Vagina (tissue), 2 donors: ENCODE results near the gene NRAP. TPM values are rescaled to one million over a fixed set of nuclear protein-coding genes. Genes with fewer than 3 reads are reported as not detected.

Source experiments
- DNase-seq, 2 donors: peaks; one replicate each; pipeline ENCODE4 v3.0.0-alpha.2; 2017; ENCODE audit errors: extremely low spot score in 2 of 2
- H3K27ac ChIP-seq: fragments of 200-600 bp; sonication (generic); one replicate; pipeline ENCODE4 v1.5.1; 2019
- H3K27me3 ChIP-seq: fragments of 200-600 bp; sonication (generic); one replicate; pipeline ENCODE4 v1.5.1; 2019
- H3K36me3 ChIP-seq, 2 donors: fragments of 200-600 bp; sonication (generic); one replicate each; pipeline ENCODE4 v1.5.1; 2017 to 2019
- H3K4me1 ChIP-seq: fragments of 200-600 bp; sonication (generic); one replicate; pipeline ENCODE4 v1.5.1; 2019
- H3K4me3 ChIP-seq, 2 donors: fragments of 200-600 bp; sonication (generic); 1 replicate in 1 of 2; 2 replicates in 1 of 2; pipeline ENCODE4 v1.5.1; 2016 to 2019
- H3K9me3 ChIP-seq: fragments of 200-600 bp; sonication (generic); one replicate; pipeline ENCODE4 v1.5.1; 2019
- CTCF ChIP-seq, 3 experiments: fragments of 450-650 bp in 2 of 3; fragments of 200-600 bp in 1 of 3; sonication (generic) in 1 of 3; IDR thresholded peaks; one replicate each; pipeline ENCODE4 v1.5.1; 2017 to 2019; ENCODE audit warnings: antibody characterized with exemption in 3 of 3, mild to moderate bottlenecking in 2 of 3, moderate library complexity in 2 of 3
- POLR2A ChIP-seq, 2 donors: fragments of 450-650 bp; IDR thresholded peaks; one replicate each; pipeline ENCODE4 v1.6.1; 2017; ENCODE audit warnings: antibody characterized with exemption in 2 of 2, mild to moderate bottlenecking in 2 of 2, moderate library complexity in 2 of 2
- POLR2AphosphoS5 ChIP-seq, 2 donors: sonication (generic); formaldehyde crosslinking; IDR thresholded peaks; one replicate each; pipeline ENCODE4 v1.9.0; 2017; ENCODE audit warnings: antibody characterized with exemption in 2 of 2, mild to moderate bottlenecking in 2 of 2, low read depth in 1 of 2; ENCODE audit not compliant: insufficient read depth in 1 of 2
- intact Hi-C: fragments of 100-400 bp; cut with DNase I; formaldehyde crosslinking; loops from one replicate; pipeline ENCODE4 v1.15.1; 2023
- total RNA-seq: library from RNA; depleted of rRNA; stranded (reverse); fragments of >200 nt; gene quantifications from one replicate; pipeline ENCODE4 v1.2.3, GENCODE V29; 2016

Gene NRAP
- total RNA-seq, 1 donor from 2014 or later, result not detected

- DNase-seq, result no peak
- Histone ChIP-seq H3K9me3 (peaks cover 11% of the 10 kb centered on the region), H3K4me1 (peaks cover 14% of the 10 kb centered on the region), H3K27ac (no peak overlapping the region), H3K36me3 (no peaks in the 10 kb centered on the region), H3K4me3 (no peak overlapping the region), H3K27me3 (no peaks in the 10 kb centered on the region)
- TF ChIP-seq CTCF (IDR thresholded peaks at IDR 0.05), result no peak
- no peak for TF ChIP-seq POLR2A (IDR thresholded peaks at IDR 0.05)
- no peak for TF ChIP-seq POLR2AphosphoS5 (IDR thresholded peaks at IDR 0.05; ENCODE audit: insufficient read depth in 1 of 2, low read depth in 1 of 2)
- intact Hi-C loops, result no loop called here
Observed at GRCh38 chr10:113686028-113686427, 22.2 kb upstream of the NRAP start.

GRCh38 chr10:113683300-113683699 is 19.5 kb upstream of the NRAP start:
- TF ChIP-seq CTCF (IDR thresholded peaks at IDR 0.05), result no peak
- TF ChIP-seq POLR2AphosphoS5 (IDR thresholded peaks at IDR 0.05; ENCODE audit: insufficient read depth in 1 of 2, low read depth in 1 of 2), result no peak
- no peak for TF ChIP-seq POLR2A (IDR thresholded peaks at IDR 0.05)
- intact Hi-C loops, result no loop called here
- DNase-seq, result no peak
- Histone ChIP-seq H3K9me3 (peaks cover 11% of the 10 kb centered on the region), H3K4me1 (peaks cover 21% of the 10 kb centered on the region), H3K4me3 (no peak overlapping the region), H3K27ac (no peak overlapping the region), H3K27me3 (no peaks in the 10 kb centered on the region), H3K36me3 (no peaks in the 10 kb centered on the region)

GRCh38 chr10:113681533-113682470 is 18.0 kb upstream of the NRAP start:
- peaks cover 5% of the 10 kb centered on the region for H3K9me3 ChIP-seq
- peak overlapping the region; percentile 99 for H3K27ac ChIP-seq
- peaks cover 21% of the 10 kb centered on the region for H3K4me1 ChIP-seq
- DNase-seq, result no peak
- no peaks in the 10 kb centered on the region for H3K27me3 ChIP-seq
- no peak for TF ChIP-seq POLR2AphosphoS5 (IDR thresholded peaks at IDR 0.05; ENCODE audit: insufficient read depth in 1 of 2, low read depth in 1 of 2)
- no peak for TF ChIP-seq POLR2A (IDR thresholded peaks at IDR 0.05)
- TF ChIP-seq CTCF (IDR thresholded peaks at IDR 0.05), result no peak
- intact Hi-C loops, result no loop called here
- H3K36me3 ChIP-seq, result no peaks in the 10 kb centered on the region
- peak overlapping the region in 1 of 2 donors; percentile 82 for H3K4me3 ChIP-seq

GRCh38 chr10:113680190-113681111 is 16.6 kb upstream of the NRAP start:
- no peaks in the 10 kb centered on the region for H3K27me3 ChIP-seq
- no peaks in the 10 kb centered on the region for H3K36me3 ChIP-seq
- no peak for DNase-seq
- TF ChIP-seq POLR2AphosphoS5 (IDR thresholded peaks at IDR 0.05; ENCODE audit: insufficient read depth in 1 of 2, low read depth in 1 of 2) (peak in 1 of 2 donors; percentile 25), POLR2A (IDR thresholded peaks at IDR 0.05) (peak in 1 of 2 donors; percentile 27), CTCF (IDR thresholded peaks at IDR 0.05) (no peak)
- peaks cover 21% of the 10 kb centered on the region for H3K4me1 ChIP-seq
- peak overlapping the region; percentile 99 for H3K27ac ChIP-seq
- intact Hi-C loops, result no loop called here
- peak overlapping the region; percentile 82 for H3K4me3 ChIP-seq
- H3K9me3 ChIP-seq, result no peaks in the 10 kb centered on the region
